Glomerular visceral epithelial cell (primary cell): ENCODE results near the gene ROBO2.
A peak's percentile ranks its signal among the peaks of the same experiment; 100 is the strongest.

ENCODE experiments used
- DNase-seq: peaks from one replicate; pipeline ENCODE4 v3.0.0-alpha.2; 2016; ENCODE audit errors: extremely low spot score

The ROBO2 gene

GRCh38 chr3:77566055-77566454 lies 526.2 kb downstream of the ROBO2 start:
- no peak for DNase-seq

- DNase-seq, result no peak
Measured at GRCh38 chr3:77571971-77572715, 532.2 kb downstream of the ROBO2 start.

GRCh38 chr3:77577264-77577663 lies 537.4 kb downstream of the ROBO2 start:
- DNase-seq, result no peak

- DNase-seq, result no peak
Measured at GRCh38 chr3:77586216-77586615, 546.3 kb downstream of the ROBO2 start.

GRCh38 chr3:77588863-77589262 lies 549.0 kb downstream of the ROBO2 start:
- no peak for DNase-seq

- no peak for DNase-seq
Measured at GRCh38 chr3:77590191-77590590, 550.3 kb downstream of the ROBO2 start.

- DNase-seq, result no peak
Measured at GRCh38 chr3:77595371-77595870, 555.5 kb downstream of the ROBO2 start.

GRCh38 chr3:77599948-77600347 lies 560.0 kb downstream of the ROBO2 start:
- no peak for DNase-seq

- no peak for DNase-seq
Measured at GRCh38 chr3:77601823-77602415, 562.0 kb downstream of the ROBO2 start.

GRCh38 chr3:77602722-77603121 lies 562.8 kb downstream of the ROBO2 start:
- no peak for DNase-seq

GRCh38 chr3:77605308-77605707 lies 565.4 kb downstream of the ROBO2 start:
- peak; percentile 13 for DNase-seq

GRCh38 chr3:77605865-77606264 lies 566.0 kb downstream of the ROBO2 start:
- DNase-seq, result no peak

GRCh38 chr3:77606372-77606771 lies 566.5 kb downstream of the ROBO2 start:
- no peak for DNase-seq

GRCh38 chr3:77618686-77619085 lies 578.8 kb downstream of the ROBO2 start:
- DNase-seq, result no peak

- no peak for DNase-seq
Measured at GRCh38 chr3:77620009-77620408, 580.1 kb downstream of the ROBO2 start.

- DNase-seq, result no peak
Measured at GRCh38 chr3:77623500-77623899, 583.6 kb downstream of the ROBO2 start.

GRCh38 chr3:77626157-77626556 lies 586.3 kb downstream of the ROBO2 start:
- DNase-seq, result no peak

GRCh38 chr3:77648214-77648613 lies 608.3 kb downstream of the ROBO2 start:
- DNase-seq, result no peak

GRCh38 chr3:77648664-77649063 lies 608.8 kb downstream of the ROBO2 start:
- DNase-seq, result no peak

- DNase-seq, result no peak
Measured at GRCh38 chr3:77652624-77653023, 612.7 kb downstream of the ROBO2 start.

GRCh38 chr3:77655396-77655795 lies 615.5 kb downstream of the ROBO2 start:
- DNase-seq, result no peak

- DNase-seq, result no peak
Measured at GRCh38 chr3:77660718-77661117, 620.8 kb downstream of the ROBO2 start.

GRCh38 chr3:77667901-77668300 lies 628.0 kb downstream of the ROBO2 start:
- no peak for DNase-seq
